HepG2 (cell line): ENCODE results near the gene ZFHX3. TPM values are rescaled to one million over a fixed set of nuclear protein-coding genes. Genes with fewer than 3 reads are reported as not detected.

Source experiments
- ATAC-seq: fragments of 200-7000 bp; cut with Tn5 transposase; 3 replicates; pipeline ENCODE4 v1.9.1; 2020; ENCODE audit warnings: mild to moderate bottlenecking, moderate library complexity
- BruUV-seq: library from RNA; stranded (reverse); fragments of 400-500 nt; replicated peaks from 2 replicates; lab custom pipeline; 2021; lab: Mats Ljungman, UMichigan
- CTCF ChIA-PET: fragments of 300-600 bp; formaldehyde crosslinking; extraction: SDS; loops from one replicate; lab custom pipeline; 2021; ENCODE audit warnings: low total read pairs, inconsistent platforms, low intra/inter-chr PET ratio; lab: Yijun Ruan, JAX
- POLR2A ChIA-PET: fragments of 350-600 bp; sonication (Branson Sonifier 250); formaldehyde crosslinking; loops from one replicate; lab custom pipeline; 2020; ENCODE audit warnings: antibody characterized with exemption, inconsistent platforms; lab: Yijun Ruan, JAX
- DNase-seq: peaks from one replicate; pipeline ENCODE4 v3.0.0-alpha.2; 2015; ENCODE audit warnings: low spot score
- FAIRE-seq: peaks from 3 replicates; lab custom pipeline; 2011; peaks lifted over from hg19 to GRCh38; lab: Jason Lieb, UNC
- H2AFZ ChIP-seq: one replicate; pipeline ENCODE4 v1.6.1; 2011; ENCODE audit warnings: low read length, inconsistent platforms
- H3K27ac ChIP-seq: fragments of 300-600 bp; 3 replicates; pipeline ENCODE4 v1.8.0; 2011; ENCODE audit warnings: mixed run types, mild to moderate bottlenecking, mixed read lengths, low read length, inconsistent platforms; ENCODE audit not compliant: insufficient read depth; ENCODE audit errors: extremely low read length
- H3K27me3 ChIP-seq, 2 experiments: fragments of 200-600 bp in 1 of 2; 2 replicates in 1 of 2; 3 replicates in 1 of 2; pipeline versions ENCODE4 v1.6.0 to v1.8.0; 2011; ENCODE audit warnings: low read length in 2 of 2, mild to moderate bottlenecking in 2 of 2, moderate library complexity in 2 of 2, inconsistent platforms in 1 of 2; ENCODE audit not compliant: insufficient read depth in 2 of 2, control insufficient read depth in 1 of 2
- H3K36me3 ChIP-seq, 2 experiments: fragments of 200-600 bp in 1 of 2; replicated peaks in 1 of 2; 2 replicates in 1 of 2; 3 replicates in 1 of 2; pipeline versions ENCODE4 v1.5.1 to v1.8.0; 2011; ENCODE audit warnings: low read length in 2 of 2, inconsistent platforms in 1 of 2; ENCODE audit not compliant: insufficient read depth in 2 of 2, control insufficient read depth in 1 of 2
- H3K4me1 ChIP-seq: 2 replicates; pipeline ENCODE4 v1.5.1; 2012; ENCODE audit warnings: low read length, inconsistent platforms; ENCODE audit not compliant: insufficient read depth
- H3K4me2 ChIP-seq: 2 replicates; pipeline ENCODE4 v1.6.0; 2011; ENCODE audit warnings: low read depth, low read length, inconsistent platforms
- H3K4me3 ChIP-seq, 3 experiments: fragments of 200-600 bp in 1 of 3; sonication (generic), shearing (Covaris generic) in 1 of 3; replicated peaks in 1 of 3; 2 replicates each; pipeline ENCODE4 v1.5.1; 2011 to 2016; ENCODE audit warnings: low read length in 3 of 3, inconsistent platforms in 2 of 3, low read depth in 2 of 3, mild to moderate bottlenecking in 2 of 3, control low read depth in 1 of 3, mixed read lengths in 1 of 3; ENCODE audit not compliant: insufficient read depth in 1 of 3
- H3K79me2 ChIP-seq: one replicate; pipeline ENCODE4 v1.6.1; 2011; ENCODE audit warnings: low read length, inconsistent platforms; ENCODE audit not compliant: insufficient read depth
- H3K9ac ChIP-seq: 2 replicates; pipeline ENCODE4 v1.6.0; 2011; ENCODE audit warnings: mild to moderate bottlenecking, low read depth, low read length, inconsistent platforms; ENCODE audit not compliant: insufficient read depth
- H3K9me3 ChIP-seq: 2 replicates; pipeline ENCODE4 v1.5.1; 2012; ENCODE audit warnings: mild to moderate bottlenecking, low read length
- H4K20me1 ChIP-seq: 2 replicates; pipeline ENCODE4 v1.6.0; 2011; ENCODE audit warnings: inconsistent platforms, mild to moderate bottlenecking, low read length, moderate library complexity; ENCODE audit not compliant: insufficient read depth
- ARID3A ChIP-seq: IDR thresholded peaks from 2 replicates; pipeline ENCODE4 v1.6.1; 2012; ENCODE audit warnings: low read depth, low read length, improper control_type of control experiment
- CREB1 ChIP-seq, 2 experiments: fragments of 450-650 bp in 1 of 2; IDR thresholded peaks; 2 replicates each; pipeline ENCODE4 v1.6.1; 2016 to 2017; ENCODE audit warnings: control low read depth in 1 of 2, mild to moderate bottlenecking in 1 of 2, missing compliant biosample characterization in 1 of 2, missing genetic modification characterization in 1 of 2
- FLYWCH1 ChIP-seq: sonication (generic); formaldehyde crosslinking; IDR thresholded peaks from 2 replicates; pipeline ENCODE4 v1.8.1; 2023; ENCODE audit warnings: mild to moderate bottlenecking, missing genetic modification reagents
- FOXO4 ChIP-seq: sonication (generic); formaldehyde crosslinking; conservative IDR thresholded peaks from 2 replicates; pipeline ENCODE4 v1.8.1; 2023; ENCODE audit warnings: missing genetic modification reagents
- GZF1 ChIP-seq: sonication (generic); formaldehyde crosslinking; IDR thresholded peaks from 2 replicates; pipeline ENCODE4 v1.5.1; 2020; ENCODE audit warnings: mild to moderate bottlenecking, missing genetic modification reagents
- HNF4A ChIP-seq: sonication (generic); formaldehyde crosslinking; IDR thresholded peaks from 2 replicates; pipeline ENCODE4 v1.4.0; 2020; ENCODE audit warnings: missing genetic modification reagents
- PHB2 ChIP-seq: fragments of 450-650 bp; IDR thresholded peaks from 2 replicates; pipeline ENCODE4 v1.6.1; 2018; ENCODE audit not compliant: partially characterized antibody
- POGZ ChIP-seq: sonication (generic); formaldehyde crosslinking; IDR thresholded peaks from 2 replicates; pipeline ENCODE4 v1.4.0; 2020; ENCODE audit warnings: mild to moderate bottlenecking, missing genetic modification reagents
- POLR2AphosphoS5 ChIP-seq: IDR thresholded peaks from 2 replicates; pipeline ENCODE4 v1.6.1; 2012; ENCODE audit warnings: low read depth, low read length
- REXO4 ChIP-seq: sonication (generic); formaldehyde crosslinking; IDR thresholded peaks from 2 replicates; pipeline ENCODE4 v1.8.0; 2022; ENCODE audit warnings: missing genetic modification reagents, mild to moderate bottlenecking, borderline replicate concordance
- SNAPC5 ChIP-seq: sonication (generic); formaldehyde crosslinking; IDR thresholded peaks from 2 replicates; pipeline ENCODE4 v1.8.1; 2023; ENCODE audit warnings: mild to moderate bottlenecking, missing genetic modification reagents, borderline replicate concordance
- SOX6 ChIP-seq, 2 experiments: fragments of 450-650 bp in 1 of 2; sonication (generic) in 1 of 2; formaldehyde crosslinking in 1 of 2; IDR thresholded peaks; 2 replicates each; pipeline versions ENCODE4 v1.4.0 to v1.6.1; 2017 to 2020; ENCODE audit warnings: antibody characterized with exemption in 1 of 2, mild to moderate bottlenecking in 1 of 2, missing genetic modification reagents in 1 of 2
- SP1 ChIP-seq, 2 experiments: fragments of 450-650 bp in 1 of 2; sonication (generic) in 1 of 2; formaldehyde crosslinking in 1 of 2; IDR thresholded peaks; 2 replicates each; pipeline versions ENCODE4 v1.4.0 to v1.6.1; 2016 to 2020; ENCODE audit warnings: missing genetic modification reagents in 1 of 2
- ZBTB44 ChIP-seq: sonication (generic); formaldehyde crosslinking; IDR thresholded peaks from 2 replicates; pipeline ENCODE4 v1.4.0; 2020; ENCODE audit warnings: missing genetic modification reagents
- ZNF383 ChIP-seq: sonication (generic); formaldehyde crosslinking; IDR thresholded peaks from 2 replicates; pipeline ENCODE4 v1.4.0; 2020; ENCODE audit warnings: missing genetic modification reagents, mild to moderate bottlenecking, borderline replicate concordance
- ZNF557 ChIP-seq: sonication (generic); formaldehyde crosslinking; IDR thresholded peaks from 2 replicates; pipeline ENCODE4 v1.4.0; 2020; ENCODE audit warnings: missing genetic modification reagents
- ZNF670 ChIP-seq: sonication (generic); formaldehyde crosslinking; IDR thresholded peaks from 2 replicates; pipeline ENCODE4 v1.8.0; 2022; ENCODE audit warnings: mild to moderate bottlenecking, missing genetic modification reagents, borderline replicate concordance
- ZNF7 ChIP-seq: IDR thresholded peaks from 2 replicates; pipeline ENCODE4 v1.6.1; 2016; ENCODE audit warnings: missing biosample characterization, missing genetic modification reagents
- ZNF841 ChIP-seq: sonication (generic); formaldehyde crosslinking; IDR thresholded peaks from 2 replicates; pipeline ENCODE4 v1.8.1; 2023; ENCODE audit warnings: missing genetic modification reagents, borderline replicate concordance
- WGBS: methylation state at CpG from one replicate; pipeline ENCODE4 v1.1.6; 2017; ENCODE audit warnings: low lambda C conversion rate; 5-methylcytosine and 5-hydroxymethylcytosine counted together
- in situ Hi-C: cut with HindIII; loops from 2 replicates; pipeline ENCODE4 v1.10.0; 2017; ENCODE audit warnings: low pct_unique_long_range_greater_than_20kb; ENCODE audit not compliant: extremely low pct_ligation_motif_present
- intact Hi-C: fragments of 100-400 bp; cut with micrococcal nuclease; formaldehyde crosslinking; loops from one replicate; pipeline ENCODE4 v1.10.0; 2022; ENCODE audit not compliant: unreplicated experiment
- polyA plus RNA-seq, 8 experiments: library from polyadenylated mRNA; depleted of rRNA in 3 of 8; stranded (reverse) in 7 of 8; unstranded in 1 of 8; fragments of >200 nt; fragmentation: Illumina TruSeq in 4 of 8; extraction: Trizol in 4 of 8; gene quantifications; 2 replicates each; pipeline versions ENCODE4 v1.2.1 to v1.2.3, GENCODE V29; 2011 to 2016; ENCODE audit warnings: low read depth in 4 of 8, missing spikeins in 1 of 8, mixed read lengths in 1 of 8; ENCODE audit not compliant: insufficient read depth in 1 of 8
- total RNA-seq, 5 experiments: library from RNA; depleted of rRNA; stranded (reverse); fragments of >200 nt; fragmentation: Illumina TruSeq; extraction: Trizol; gene quantifications; 2 replicates each; pipeline ENCODE4 v1.2.3, GENCODE V29; 2016; ENCODE audit warnings: low read depth in 1 of 5

The ZFHX3 gene
- total and polyA plus RNA-seq, 2 of the 13 experiments (the other 11 are each of a cell fraction or from before 2014, with no cell fraction given) = 5.0 to 6.0 TPM

- H3K9ac ChIP-seq = no peak overlapping the region; the same call in 1 of the 2 replicates
- POLR2A ChIA-PET = interaction anchor here (0.8 to 1.9 kb wide), 4 partner anchors 9 to 19 kb away, joined by 4 to 5 read pairs (median 4); no protein-coding TSS in a partner anchor
- H3K27me3 ChIP-seq = peaks cover 0 to 17% of the 10 kb centered on the region in 2 experiments; a peak in 2 of 5 replicates
- FAIRE-seq = peak; percentile 15
- DNase-seq = peak; percentile 63
- ATAC-seq = no peak
- CTCF ChIA-PET = no interaction called here
- no peaks in the 10 kb centered on the region for H3K36me3 ChIP-seq
- 66% methylated on average over 11 of the region's 12 CpGs for WGBS
- no peak overlapping the region for H3K27ac ChIP-seq
- H4K20me1 ChIP-seq = no peaks in the 10 kb centered on the region
- in situ Hi-C loops = loop anchor here (10.0 kb wide), 1 partner anchor 106 kb away; no protein-coding TSS in a partner anchor
- peak overlapping the region; percentile 36 for H3K4me2 ChIP-seq
- intact Hi-C loops = no loop called here
- no peak overlapping the region for H2AFZ ChIP-seq
- no peaks in the 10 kb centered on the region for H3K9me3 ChIP-seq
- no TSS peak for BruUV-seq
- no peak overlapping the region for H3K4me3 ChIP-seq
- peaks cover 70% of the 10 kb centered on the region for H3K4me1 ChIP-seq
- no peaks in the 10 kb centered on the region for H3K79me2 ChIP-seq
- TF ChIP-seq SNAPC5 (CRISPR knock-in tag) (no peak), FLYWCH1 (CRISPR knock-in tag) (no peak), REXO4 (CRISPR knock-in tag) (no peak), HNF4A (CRISPR knock-in tag) (no peak), ZNF383 (CRISPR knock-in tag) (no peak), CREB1 (IDR thresholded peaks at IDR 0.05) (peak; percentile 62), CREB1 (CRISPR knock-in tag; IDR thresholded peaks at IDR 0.05) (no peak), ZBTB44 (no peak), GZF1 (CRISPR knock-in tag) (no peak), SOX6 (IDR thresholded peaks at IDR 0.05) (no peak), SOX6 (CRISPR knock-in tag; IDR thresholded peaks at IDR 0.05) (peak; percentile 26; the same call in 1 of the 2 replicates), PHB2 (no peak), ZNF841 (CRISPR knock-in tag) (no peak), ZNF670 (CRISPR knock-in tag) (0 out of 2 replicates have a peak, but pooled peaks have one; percentile 37), ZNF557 (no peak), SP1 (IDR thresholded peaks at IDR 0.05) (no peak), SP1 (CRISPR knock-in tag; IDR thresholded peaks at IDR 0.05) (no peak), POLR2AphosphoS5 (no peak), POGZ (CRISPR knock-in tag) (no peak), FOXO4 (CRISPR knock-in tag) (no peak), ZNF7 (CRISPR knock-in tag) (no peak), ARID3A (0 out of 2 replicates have a peak, but pooled peaks have one; percentile 30)
Observed at GRCh38 chr16:73068541-73069401, 20.8 kb upstream of the ZFHX3 start.
